HG03196 (cell line): ENCODE measurements around the gene TMEM145.

Source experiments
- ATAC-seq: cut with Tn5 transposase; IDR thresholded peaks from one replicate; pipeline ENCODE4 v1.9.1; 2021; ENCODE audit not compliant: unreplicated experiment

Gene TMEM145

DNA sequence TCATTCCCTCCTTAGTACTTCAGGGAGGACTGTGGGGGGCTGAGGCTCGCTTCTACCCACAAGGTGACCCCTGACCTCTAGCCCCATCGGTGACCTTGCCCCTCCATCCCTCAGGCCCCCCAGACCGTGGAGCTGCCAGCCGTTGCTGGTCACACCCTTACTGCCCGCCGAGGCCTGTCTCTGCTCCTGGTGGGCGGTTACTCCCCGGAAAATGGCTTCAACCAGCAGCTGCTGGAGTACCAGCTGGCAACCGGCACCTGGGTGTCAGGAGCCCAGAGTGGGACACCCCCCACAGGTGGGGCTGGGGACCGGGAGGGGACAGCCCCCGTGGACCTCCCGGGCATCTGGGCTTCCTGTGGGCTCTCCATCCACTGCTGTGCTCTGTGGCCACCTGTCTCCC is 44.2 kb downstream of the TMEM145 start:
- no peak for ATAC-seq

GRCh38 chr19:42360787-42361544 is 47.9 kb downstream of the TMEM145 start:
- no peak for ATAC-seq

DNA sequence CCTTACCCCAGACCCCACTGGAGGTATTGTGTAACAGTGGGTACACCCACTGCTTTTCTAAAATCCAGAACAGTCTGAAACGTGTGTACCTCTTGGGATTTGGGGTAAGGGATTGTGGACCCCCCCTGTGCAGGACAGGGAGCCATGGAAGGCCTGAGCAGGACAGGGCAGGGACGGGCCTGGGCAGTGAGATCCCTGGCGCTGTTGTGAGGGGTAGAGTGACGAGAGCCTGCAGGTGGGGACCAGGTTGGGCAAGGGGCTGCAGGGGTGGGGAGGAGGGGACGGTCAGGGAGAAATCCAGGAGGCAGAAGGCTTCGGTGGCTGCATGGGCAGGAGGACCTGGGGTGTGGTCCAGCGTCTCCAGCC is 48.4 kb downstream of the TMEM145 start:
- ATAC-seq, result no peak

DNA sequence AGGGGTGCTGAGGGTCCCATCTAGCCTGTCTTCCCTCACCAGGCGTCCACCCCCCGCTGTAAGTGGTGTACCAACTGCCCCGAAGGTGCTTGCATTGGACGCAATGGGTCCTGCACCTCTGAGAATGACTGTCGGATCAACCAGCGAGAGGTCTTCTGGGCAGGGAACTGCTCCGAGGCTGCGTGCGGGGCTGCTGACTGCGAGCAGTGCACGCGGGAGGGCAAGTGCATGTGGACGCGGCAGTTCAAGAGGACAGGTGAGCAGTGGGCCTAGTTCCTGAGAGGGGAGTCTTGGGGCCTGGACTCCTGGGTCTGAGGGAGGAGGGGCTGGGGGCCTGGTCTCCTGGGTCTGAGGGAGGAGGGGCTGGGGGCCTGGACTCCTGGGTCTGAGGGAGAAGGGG is 49.2 kb downstream of the TMEM145 start:
- no peak for ATAC-seq

- no peak for ATAC-seq
Observed at GRCh38 chr19:42362891-42363440, 49.9 kb downstream of the TMEM145 start.

DNA sequence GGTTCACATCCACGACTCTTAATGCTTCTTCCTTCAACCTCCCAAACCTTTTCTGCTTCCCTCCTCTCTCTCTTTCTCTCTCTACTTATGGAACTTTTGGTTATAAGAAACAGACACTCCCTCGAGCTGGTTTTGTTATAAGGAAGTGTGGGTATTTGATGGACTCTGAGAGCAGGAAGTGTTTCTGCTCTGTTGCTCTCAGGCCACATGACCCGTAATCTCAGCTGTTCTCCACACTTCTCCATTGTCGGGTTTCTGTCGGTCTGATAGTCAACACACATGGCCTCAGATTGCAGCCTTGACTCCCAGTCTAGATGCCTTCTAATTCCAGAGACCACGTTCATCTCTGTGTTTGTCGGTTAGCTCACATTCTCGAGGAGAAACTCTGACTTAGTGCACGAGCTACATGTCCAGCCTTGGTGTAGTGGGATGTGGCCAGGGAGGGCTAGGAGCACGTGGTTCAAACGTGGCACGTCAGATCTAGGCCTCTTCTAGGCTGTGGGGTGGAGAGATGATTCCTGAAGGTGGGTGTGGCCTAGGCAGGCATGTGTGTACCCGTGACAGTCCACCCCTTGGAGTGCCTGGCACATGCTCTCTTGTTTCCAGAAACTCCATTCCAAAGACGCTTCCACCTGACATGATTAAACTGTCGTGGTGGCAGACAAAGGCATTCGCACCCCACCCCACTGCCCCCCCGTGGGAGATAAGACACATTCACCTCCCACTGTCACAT is 50.7 kb downstream of the TMEM145 start:
- no peak for ATAC-seq

DNA sequence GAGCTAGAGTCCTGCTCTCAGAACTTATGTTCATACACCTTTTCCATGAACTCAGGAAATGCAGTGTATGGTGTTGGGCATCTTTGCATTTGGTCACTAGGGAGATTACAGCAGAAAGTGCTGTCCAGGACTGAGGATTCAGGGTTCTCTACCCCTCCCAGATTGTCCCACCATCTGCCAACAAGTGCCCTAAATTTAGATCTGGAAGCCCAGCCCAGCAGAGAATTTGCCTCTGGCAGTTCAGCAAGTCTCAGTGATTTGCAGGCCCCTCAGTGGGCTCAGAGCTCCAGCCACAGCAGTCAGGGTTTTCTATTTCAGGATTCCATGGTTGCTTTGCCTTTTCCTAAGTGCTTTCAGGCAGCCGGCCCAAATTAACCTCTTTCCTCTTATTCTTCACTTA is 53.6 kb downstream of the TMEM145 start:
- no peak for ATAC-seq

GRCh38 chr19:42367929-42368328 is 54.8 kb downstream of the TMEM145 start:
- no peak for ATAC-seq

DNA sequence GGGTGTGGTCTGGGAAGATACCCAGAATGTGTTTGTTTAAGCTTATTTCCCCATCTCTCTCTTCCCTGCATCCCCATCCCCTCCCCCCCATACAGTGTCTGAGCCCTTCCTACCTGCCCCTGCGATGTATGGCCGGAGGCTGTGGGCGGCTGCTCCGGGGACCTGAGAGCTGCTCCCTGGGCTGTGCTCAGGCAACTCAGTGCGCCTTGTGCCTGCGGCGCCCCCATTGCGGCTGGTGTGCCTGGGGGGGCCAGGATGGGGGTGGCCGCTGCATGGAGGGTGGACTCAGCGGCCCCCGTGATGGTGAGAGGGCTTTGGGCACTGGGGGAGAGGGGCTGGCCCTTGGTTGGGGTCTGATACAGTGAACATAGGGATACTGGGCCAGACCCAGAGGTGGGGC is 55.3 kb downstream of the TMEM145 start:
- ATAC-seq, result no peak

GRCh38 chr19:42368765-42369164 is 55.7 kb downstream of the TMEM145 start:
- ATAC-seq, result no peak

DNA sequence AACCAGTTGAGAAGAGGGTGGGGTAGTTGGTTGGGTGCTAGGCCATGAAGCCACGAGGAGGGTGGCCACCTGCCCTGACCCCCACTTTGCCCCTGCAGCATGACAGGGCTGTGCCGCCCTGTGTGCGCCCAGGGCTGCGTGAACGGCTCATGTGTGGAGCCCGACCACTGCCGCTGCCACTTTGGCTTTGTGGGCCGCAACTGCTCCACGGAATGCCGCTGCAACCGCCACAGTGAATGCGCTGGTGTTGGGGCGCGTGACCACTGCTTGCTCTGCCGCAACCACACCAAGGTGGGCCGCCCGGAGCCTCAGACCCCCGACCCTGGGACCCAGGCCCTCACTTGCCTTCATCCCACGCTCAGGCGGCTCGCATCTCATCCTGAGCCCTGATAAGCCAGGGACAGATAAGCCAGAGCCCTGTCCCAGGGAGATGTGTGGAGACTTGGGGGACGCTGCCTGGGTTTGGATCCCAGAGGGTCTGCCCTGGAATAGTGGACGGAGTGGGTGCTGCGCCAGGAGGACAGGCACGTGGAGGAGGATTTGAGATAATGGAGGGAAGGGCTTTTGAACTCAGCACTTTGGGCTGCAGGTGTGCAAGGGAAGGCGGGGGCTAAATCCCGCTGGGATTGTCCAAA is 56.4 kb downstream of the TMEM145 start:
- no peak for ATAC-seq

DNA sequence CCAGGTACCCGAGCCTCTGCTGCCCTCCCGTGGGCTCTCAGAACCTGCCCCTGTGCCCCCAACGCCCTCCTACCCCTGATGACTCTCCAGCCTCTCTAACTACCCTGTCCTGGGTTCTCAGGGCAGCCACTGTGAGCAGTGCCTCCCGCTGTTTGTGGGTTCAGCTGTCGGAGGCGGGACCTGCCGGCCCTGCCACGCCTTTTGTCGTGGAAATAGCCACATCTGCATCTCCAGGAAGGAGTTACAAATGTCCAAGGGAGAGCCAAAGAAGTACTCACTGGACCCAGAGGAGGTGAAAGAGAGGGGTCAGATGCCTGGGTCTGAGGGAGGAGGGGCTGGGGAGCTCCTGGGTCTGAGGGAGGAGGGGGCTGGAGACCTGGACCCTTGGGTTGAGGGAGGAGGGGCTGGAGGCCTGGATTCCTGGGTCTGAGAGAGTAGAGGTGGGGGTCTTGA is 57.0 kb downstream of the TMEM145 start:
- ATAC-seq, result no peak

DNA sequence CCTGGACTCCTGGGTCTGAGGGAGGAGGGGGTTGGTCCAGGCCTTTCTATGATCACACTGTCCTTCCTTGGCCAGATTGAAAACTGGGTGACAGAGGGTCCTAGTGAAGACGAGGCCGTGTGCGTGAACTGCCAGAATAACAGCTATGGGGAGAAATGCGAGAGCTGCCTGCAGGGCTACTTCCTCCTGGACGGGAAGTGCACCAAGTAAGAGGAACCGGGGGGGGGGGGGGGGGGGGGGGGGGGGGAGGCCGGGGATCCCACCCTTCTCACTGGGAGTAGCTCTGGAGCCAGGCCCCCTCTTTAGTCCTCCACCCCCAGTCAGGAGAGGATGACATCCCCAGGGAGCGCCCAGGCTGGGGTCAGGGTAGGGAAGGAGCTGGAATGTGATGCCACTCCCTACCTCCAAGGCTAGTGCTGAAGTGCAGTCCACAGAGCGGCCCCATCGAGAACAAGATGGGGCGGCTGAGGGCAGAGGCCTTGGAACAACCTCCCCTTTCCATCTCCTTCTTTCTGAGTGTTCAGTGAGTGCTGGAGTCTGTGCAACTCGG is 57.6 kb downstream of the TMEM145 start:
- no peak for ATAC-seq
